Measurements from ENCODE around the gene CD81. TPM values are rescaled to one million over a fixed set of nuclear protein-coding genes. Genes with fewer than 3 reads are reported as not detected.

CD81 gene, protein sequence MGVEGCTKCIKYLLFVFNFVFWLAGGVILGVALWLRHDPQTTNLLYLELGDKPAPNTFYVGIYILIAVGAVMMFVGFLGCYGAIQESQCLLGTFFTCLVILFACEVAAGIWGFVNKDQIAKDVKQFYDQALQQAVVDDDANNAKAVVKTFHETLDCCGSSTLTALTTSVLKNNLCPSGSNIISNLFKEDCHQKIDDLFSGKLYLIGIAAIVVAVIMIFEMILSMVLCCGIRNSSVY
- total RNA-seq (2022) (183 and 187 TPM in 2 replicates), Bru-seq, nascent RNA (percentile 61 among the genes with signal in this experiment), BruChase-seq, experiment 1, labeled RNA remaining after a 6-hour chase (percentile 71 among the genes with signal in this experiment), BruChase-seq, experiment 2, labeled RNA remaining after a 2-hour chase (percentile 55 among the genes with signal in this experiment)
- long read RNA-seq, transcript CD81-201 (8 exons, 1,520 nt): major isoform, 233 of 245 reads
- long read RNA-seq, partial matches to known transcripts: 3 of 245 reads
- long read RNA-seq, other reads (novel, unspliced or antisense): 6 of 245 reads

DNA sequence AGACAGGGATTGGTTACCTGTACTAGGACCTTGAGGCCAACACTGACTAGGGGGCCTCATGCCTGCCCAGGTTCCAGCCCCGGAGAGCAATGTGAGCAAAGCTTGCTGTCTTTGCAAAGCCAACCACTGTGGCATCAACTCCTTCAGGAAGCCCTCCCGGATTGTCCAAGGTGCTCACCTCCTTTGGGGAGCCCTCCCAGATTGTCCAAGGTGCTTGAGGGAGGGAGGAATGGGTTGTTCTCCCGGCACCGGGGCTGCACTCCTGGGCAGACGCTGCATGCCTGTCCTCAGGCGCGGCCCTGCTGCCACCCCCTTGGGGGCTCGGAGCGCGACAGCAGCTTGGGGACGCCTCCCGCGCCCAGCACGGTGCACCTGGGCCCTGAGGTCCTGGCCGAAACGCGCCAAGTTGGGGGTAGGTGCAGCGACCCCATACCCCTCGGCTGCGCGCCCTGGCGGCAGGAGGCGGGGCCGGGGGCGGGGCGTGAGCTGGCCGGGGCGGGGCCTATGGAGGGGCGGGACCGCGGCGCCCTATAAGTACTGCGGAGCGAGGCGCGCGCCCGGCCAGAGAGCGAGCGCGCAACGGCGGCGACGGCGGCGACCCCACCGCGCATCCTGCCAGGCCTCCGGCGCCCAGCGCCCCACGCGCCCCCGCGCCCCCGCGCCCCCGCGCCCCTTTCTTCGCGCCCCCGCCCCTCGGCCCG, at the start of gene CD81:
CD81 (plus strand) TSS at position 560 of the 701 bp plus-strand sequence. CDS start 240 bp downstream, outside the sequence.
- H3K4me1 Mint-ChIP-seq (ENCODE audit: insufficient read depth, unreplicated experiment): peaks cover 18% of the 10 kb centered on the region
- no TSS peak for BruUV-seq (replicated peaks)
- CTCF ChIA-PET: interaction anchor here (0.5 to 2.0 kb wide), 6 partner anchors 9 to 70 kb away, joined by 3 to 6 read pairs (median 3); no protein-coding TSS in a partner anchor
- intact Hi-C loops (cut with micrococcal nuclease): no loop called here
- H3K27ac Mint-ChIP-seq (ENCODE audit: low read depth, unreplicated experiment): peak within 1 kb of the TSS; percentile 70
- DNase-seq (ENCODE audit: unreplicated experiment): peak; percentile 38
- H3K9me3 Mint-ChIP-seq (ENCODE audit: unreplicated experiment): no peaks in the 10 kb centered on the region
- peak within 1 kb of the TSS; percentile 79 for H3K4me3 Mint-ChIP-seq (ENCODE audit: unreplicated experiment)
- H3K36me3 Mint-ChIP-seq (ENCODE audit: insufficient read depth, unreplicated experiment): no peaks in the 10 kb centered on the region
- POLR2A ChIA-PET: interaction anchor here (0.5 to 3.0 kb wide), 5 partner anchors 16 to 109 kb away, joined by 3 to 30 read pairs (median 4); partner anchors contain the start of gene TSSC4
- H3K27me3 Mint-ChIP-seq (ENCODE audit: insufficient read depth, unreplicated experiment): no peaks in the 10 kb centered on the region
- TF ChIP-seq, protein P1, sequence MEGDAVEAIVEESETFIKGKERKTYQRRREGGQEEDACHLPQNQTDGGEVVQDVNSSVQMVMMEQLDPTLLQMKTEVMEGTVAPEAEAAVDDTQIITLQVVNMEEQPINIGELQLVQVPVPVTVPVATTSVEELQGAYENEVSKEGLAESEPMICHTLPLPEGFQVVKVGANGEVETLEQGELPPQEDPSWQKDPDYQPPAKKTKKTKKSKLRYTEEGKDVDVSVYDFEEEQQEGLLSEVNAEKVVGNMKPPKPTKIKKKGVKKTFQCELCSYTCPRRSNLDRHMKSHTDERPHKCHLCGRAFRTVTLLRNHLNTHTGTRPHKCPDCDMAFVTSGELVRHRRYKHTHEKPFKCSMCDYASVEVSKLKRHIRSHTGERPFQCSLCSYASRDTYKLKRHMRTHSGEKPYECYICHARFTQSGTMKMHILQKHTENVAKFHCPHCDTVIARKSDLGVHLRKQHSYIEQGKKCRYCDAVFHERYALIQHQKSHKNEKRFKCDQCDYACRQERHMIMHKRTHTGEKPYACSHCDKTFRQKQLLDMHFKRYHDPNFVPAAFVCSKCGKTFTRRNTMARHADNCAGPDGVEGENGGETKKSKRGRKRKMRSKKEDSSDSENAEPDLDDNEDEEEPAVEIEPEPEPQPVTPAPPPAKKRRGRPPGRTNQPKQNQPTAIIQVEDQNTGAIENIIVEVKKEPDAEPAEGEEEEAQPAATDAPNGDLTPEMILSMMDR (IDR thresholded peaks at IDR 0.05; ENCODE audit: unreplicated experiment): no peak

DNA sequence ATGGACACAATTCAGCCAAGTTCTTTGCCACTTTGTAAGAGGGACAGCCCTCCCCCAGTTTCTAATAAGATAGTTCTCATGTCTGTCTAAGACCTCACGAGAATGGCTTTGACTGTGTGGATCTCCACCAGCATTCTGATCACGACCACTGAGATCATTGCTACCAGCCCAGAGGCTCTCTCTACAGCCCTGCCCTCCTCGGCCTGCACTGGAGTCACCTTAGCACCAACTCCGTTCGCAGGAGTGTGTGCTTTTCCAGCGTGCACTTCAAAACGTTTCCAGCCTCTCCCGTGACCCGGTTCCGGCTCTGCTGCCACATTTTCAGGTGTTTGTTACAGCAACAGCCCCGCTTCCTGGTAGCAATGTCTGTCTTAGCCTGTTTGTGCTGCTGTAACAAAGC, 49.1 kb upstream of the CD81 start:
- DNase-seq (ENCODE audit: unreplicated experiment): no peak
- H3K36me3 Mint-ChIP-seq (ENCODE audit: insufficient read depth, unreplicated experiment): peaks cover 17% of the 10 kb centered on the region
- no peaks in the 10 kb centered on the region for H3K27me3 Mint-ChIP-seq (ENCODE audit: insufficient read depth, unreplicated experiment)
- no TSS peak for BruUV-seq (replicated peaks)
- TF ChIP-seq, protein P1 (IDR thresholded peaks at IDR 0.05; ENCODE audit: unreplicated experiment): no peak
- no peak overlapping the region for H3K27ac Mint-ChIP-seq (ENCODE audit: low read depth, unreplicated experiment)
- H3K4me3 Mint-ChIP-seq (ENCODE audit: unreplicated experiment): no peak overlapping the region
- POLR2A ChIA-PET: interaction anchor here (1.0 kb wide), 1 partner anchor 10 kb away, joined by 3 read pairs; no protein-coding TSS in a partner anchor
- intact Hi-C loops (cut with micrococcal nuclease): no loop called here
- peaks cover 7% of the 10 kb centered on the region for H3K4me1 Mint-ChIP-seq (ENCODE audit: insufficient read depth, unreplicated experiment)
- CTCF ChIA-PET: interaction anchor here (0.7 kb wide), 1 partner anchor 288 kb away, joined by 3 read pairs; no protein-coding TSS in a partner anchor
- peaks cover 9% of the 10 kb centered on the region for H3K9me3 Mint-ChIP-seq (ENCODE audit: unreplicated experiment)

DNA sequence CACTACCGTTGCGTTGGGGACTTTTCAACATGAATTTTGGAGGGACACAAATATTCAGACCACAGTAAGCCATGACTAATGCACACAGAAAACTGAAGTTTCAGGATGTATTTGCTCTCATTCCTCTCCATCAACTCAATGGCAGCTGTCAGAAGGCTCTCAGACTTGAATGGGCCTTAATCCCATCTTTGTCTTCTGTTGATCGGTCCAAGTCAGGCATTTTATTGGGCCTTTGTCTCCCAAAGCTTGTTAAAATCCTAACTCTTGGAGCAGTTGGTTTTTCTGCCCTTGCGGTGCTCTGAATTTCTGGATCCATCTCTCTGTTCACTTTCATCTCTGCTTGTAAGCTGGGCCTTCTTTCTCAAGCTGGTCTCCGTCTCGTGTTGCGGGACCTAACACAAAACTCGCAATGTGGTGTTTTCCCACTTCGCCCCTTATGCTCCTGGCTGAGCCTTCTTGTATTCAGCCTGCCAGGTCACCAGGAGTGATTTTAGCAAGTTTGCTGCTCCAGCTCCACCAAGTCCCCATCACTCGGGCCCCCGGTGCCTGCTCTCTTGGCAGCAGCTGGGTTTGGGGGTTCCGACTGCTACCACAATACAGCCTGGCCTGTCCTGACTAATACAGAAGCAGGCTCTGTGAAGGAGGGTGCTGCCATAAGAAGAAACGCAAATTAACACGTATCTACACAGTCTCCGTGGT, 48.3 kb upstream of the CD81 start:
- TF ChIP-seq, protein P1 (IDR thresholded peaks at IDR 0.05; ENCODE audit: unreplicated experiment): no peak
- H3K4me3 Mint-ChIP-seq (ENCODE audit: unreplicated experiment): no peak overlapping the region
- H3K9me3 Mint-ChIP-seq (ENCODE audit: unreplicated experiment): peaks cover 9% of the 10 kb centered on the region
- no peak overlapping the region for H3K27ac Mint-ChIP-seq (ENCODE audit: low read depth, unreplicated experiment)
- peaks cover 7% of the 10 kb centered on the region for H3K4me1 Mint-ChIP-seq (ENCODE audit: insufficient read depth, unreplicated experiment)
- ChIA-PET CTCF (interaction anchor here (0.6 to 1.6 kb wide), 4 partner anchors 11 to 289 kb away, joined by 3 to 9 read pairs (median 3); no protein-coding TSS in a partner anchor), POLR2A (interaction anchor here (0.6 to 1.0 kb wide), 2 partner anchors 9 to 48 kb away, joined by 3 to 4 read pairs; no protein-coding TSS in a partner anchor)
- H3K36me3 Mint-ChIP-seq (ENCODE audit: insufficient read depth, unreplicated experiment): peaks cover 17% of the 10 kb centered on the region
- no TSS peak for BruUV-seq (replicated peaks)
- intact Hi-C loops (cut with micrococcal nuclease): no loop called here
- DNase-seq (ENCODE audit: unreplicated experiment): no peak
- H3K27me3 Mint-ChIP-seq (ENCODE audit: insufficient read depth, unreplicated experiment): no peaks in the 10 kb centered on the region
